ENCODE results near the gene FRY.

The FRY gene

DNA sequence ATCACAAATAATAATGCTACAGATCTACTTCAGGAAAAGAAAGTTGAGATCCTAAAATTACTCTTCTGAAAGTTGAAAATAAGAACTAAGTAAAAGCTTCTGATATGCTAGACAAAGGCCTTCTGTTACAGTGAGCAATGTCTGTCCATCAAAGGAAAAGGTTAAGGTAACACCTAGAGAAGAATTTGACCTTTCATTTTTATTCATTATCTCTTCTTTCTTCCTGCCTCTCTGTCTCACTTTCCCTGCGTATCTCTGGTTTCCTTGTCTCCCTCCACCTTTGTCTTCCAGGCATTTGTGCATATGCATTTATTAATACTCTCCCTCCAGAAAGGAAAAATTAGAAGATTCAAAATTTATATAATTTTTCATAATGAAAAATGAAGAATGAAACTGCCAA is 234.6 kb downstream of the FRY start:
- no peak overlapping the region for H3K4me3 ChIP-seq (ENCODE audit: low read depth, low read length)
- no peak for DNase-seq (ENCODE audit: low read depth)

DNA sequence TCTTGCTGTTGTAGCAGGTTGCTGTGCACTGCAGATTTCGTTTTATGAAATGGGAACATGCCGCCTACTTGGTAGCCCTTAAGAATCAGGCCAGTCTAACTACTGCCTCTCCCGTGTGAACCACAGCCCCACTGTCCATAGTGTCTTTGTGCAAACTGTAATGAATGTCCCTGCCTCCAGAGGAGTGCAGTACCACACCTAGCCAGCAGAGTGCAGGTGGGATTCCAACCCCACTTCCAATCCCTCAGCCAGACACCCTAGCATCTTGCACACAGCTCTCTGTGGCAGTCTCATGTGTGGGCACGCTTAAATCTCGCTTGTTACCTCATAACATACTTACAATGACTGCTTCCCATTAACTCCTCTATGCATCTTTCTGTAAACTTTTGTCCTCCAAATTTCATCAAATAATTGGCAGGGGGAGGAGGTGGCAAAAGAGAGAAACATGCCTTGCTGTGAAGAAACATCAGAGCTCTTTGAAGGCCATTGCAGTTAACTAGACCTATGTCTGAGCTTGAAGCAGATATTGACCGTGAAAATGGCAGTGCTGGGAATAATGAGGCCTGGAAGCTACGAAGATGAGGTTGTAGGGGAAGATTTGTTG is 236.4 kb downstream of the FRY start:
- DNase-seq (ENCODE audit: low read depth), result no peak
- no peak overlapping the region for H3K4me3 ChIP-seq (ENCODE audit: low read depth, low read length)

DNA sequence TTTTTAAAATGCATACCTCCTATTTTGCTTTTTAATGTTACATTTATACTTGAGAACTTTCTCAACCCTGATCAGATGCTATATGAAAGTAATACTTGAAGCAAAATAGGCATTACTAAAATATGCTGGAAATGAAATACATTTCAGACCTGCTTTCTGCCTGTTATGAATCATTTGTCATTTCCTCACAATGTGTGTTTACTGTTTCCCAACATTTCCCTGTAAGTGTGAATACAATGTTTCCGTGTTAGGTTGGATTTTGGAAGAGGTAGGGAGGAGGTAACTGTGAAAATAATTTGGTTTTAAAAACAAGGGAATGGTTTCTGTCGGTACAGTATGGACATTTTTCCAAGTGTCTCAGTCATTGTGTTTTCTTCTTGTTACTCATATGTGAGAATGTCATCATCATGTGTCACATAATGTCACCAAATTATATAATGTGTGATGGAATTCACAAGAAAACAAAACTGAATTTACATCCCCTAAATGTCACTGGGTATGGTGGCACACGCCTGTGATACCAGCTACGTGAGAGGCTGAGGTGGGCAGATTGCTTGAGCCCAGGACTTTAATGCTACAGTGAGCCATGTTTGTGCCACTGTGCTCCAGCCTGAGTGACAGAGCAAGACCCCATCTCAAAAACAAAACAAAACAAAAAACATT is 240.6 kb downstream of the FRY start:
- no peak overlapping the region for H3K4me3 ChIP-seq (ENCODE audit: low read depth, low read length)
- DNase-seq (ENCODE audit: low read depth), result no peak

DNA sequence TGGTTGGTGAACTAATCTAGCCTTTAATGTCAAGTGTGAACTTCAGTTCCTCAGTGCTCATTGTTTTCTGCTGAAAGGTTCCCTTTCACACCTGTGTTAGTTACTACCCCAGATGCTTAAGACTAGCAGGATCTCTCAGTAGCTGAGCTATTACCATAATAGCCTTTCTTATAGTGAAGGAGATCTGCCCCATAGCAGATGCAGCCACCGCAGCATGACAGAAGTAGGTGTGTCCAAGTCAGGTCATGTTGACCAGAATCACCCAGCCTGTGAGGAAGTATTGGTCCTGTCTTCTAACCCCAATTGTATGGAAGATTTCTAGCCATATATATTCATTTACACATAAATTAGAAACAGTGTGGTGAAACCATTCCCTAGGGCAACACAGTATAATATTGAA is 246.3 kb downstream of the FRY start:
- no peak overlapping the region for H3K4me3 ChIP-seq (ENCODE audit: low read depth, low read length)
- no peak for DNase-seq (ENCODE audit: low read depth)

DNA sequence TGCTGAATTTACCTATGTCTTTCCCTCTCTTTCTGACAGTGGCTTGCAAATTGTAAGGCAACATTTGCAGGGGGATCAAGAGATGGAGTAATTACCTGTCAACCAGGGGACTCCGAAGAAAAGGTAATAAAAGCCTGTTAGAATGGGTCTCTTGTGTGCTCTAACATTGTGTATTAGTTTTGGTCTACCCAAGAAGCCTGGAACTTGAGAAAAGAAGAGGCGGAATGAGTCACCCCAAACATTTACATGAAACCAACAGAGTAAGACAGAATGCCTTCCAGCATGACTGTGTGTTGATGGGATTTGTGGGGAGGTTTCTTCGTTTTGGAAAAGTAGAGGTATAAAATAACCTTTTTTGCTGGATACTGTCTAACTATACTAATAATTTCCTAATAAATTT is 246.9 kb downstream of the FRY start:
- DNase-seq (ENCODE audit: low read depth), result peak; percentile 61
- no peak overlapping the region for H3K4me3 ChIP-seq (ENCODE audit: low read depth, low read length)

DNA sequence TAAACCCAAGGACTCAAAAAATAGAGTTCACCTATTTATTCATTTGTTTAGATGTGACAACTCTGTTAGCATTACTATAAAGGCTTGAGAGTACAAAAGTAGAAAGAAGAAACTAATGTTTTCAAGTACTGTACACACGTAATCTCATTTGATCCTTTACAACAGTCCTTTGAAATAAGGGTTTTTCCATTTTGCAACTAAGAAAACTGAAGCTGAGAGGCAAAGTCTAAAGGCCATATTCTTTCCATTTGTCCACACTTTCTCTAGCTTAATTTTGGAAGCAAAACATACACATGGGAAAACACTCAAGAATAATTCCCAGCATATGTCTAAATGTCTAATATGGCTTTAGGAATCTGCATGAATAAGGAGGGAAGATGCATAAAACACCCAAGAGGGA is 249.5 kb downstream of the FRY start:
- DNase-seq (ENCODE audit: low read depth), result no peak
- no peak overlapping the region for H3K4me3 ChIP-seq (ENCODE audit: low read depth, low read length)

DNA sequence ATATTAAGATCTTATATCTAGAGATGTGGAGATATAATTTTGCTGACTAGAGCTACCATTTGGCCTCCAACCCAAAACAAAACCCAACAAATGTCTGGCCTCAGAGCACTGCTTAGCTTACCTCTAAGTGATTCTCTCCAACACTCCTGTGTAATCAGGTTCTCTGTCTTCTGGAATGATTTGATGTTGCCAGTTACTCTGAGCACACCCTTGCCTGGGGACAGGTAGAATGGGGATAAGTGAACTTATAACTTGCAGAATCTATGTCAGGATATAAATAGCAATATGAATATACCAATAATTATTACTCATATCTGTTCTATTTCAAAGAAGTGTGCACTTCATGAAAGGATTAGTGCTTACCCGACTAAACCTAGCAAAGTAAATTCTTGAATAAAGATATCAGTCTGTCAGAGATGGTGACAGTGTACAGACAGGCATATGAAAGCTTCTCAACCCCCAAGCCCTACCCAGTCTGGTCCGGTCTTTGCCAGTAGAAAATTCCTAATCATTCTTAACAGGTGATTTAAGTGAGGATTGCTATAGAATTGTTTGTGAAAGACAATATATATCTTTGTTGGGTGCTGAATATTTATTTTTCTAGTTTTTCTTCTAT is 250.6 kb downstream of the FRY start:
- DNase-seq (ENCODE audit: low read depth), result no peak
- no peak overlapping the region for H3K4me3 ChIP-seq (ENCODE audit: low read depth, low read length)

DNA sequence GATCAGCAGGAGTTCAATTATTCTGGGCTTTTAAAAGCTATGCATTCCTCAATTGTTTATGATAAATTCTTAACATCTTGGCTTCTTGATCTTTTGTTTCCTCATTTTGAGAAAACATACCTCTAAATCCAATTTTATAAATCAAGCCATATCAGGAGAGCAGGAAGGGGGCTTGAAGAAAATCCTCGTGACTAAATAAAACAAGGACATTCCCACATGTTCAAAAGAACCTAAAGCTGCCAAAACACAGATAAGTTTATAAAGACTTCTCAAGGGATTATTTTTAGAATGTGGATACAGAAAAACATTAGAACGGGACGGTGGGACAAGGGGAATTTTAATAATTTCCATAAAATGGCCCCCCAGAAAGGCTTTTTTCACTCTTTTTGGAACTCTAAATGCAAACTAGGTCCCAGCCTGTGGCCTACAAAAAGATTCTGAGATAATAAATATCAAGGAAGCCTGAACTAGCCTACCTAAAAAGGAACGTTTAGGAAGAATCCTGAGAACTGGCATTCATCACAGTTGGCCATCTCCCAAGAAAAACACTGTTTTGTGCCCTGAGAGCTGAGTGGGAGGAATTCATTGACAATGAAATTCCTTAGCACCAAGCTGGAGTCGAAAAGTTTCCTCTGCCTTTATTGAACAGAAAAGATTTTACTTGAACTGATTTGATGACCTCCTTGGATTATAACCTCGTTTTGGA is 253.5 kb downstream of the FRY start:
- DNase-seq (ENCODE audit: low read depth), result peak; percentile 81

DNA sequence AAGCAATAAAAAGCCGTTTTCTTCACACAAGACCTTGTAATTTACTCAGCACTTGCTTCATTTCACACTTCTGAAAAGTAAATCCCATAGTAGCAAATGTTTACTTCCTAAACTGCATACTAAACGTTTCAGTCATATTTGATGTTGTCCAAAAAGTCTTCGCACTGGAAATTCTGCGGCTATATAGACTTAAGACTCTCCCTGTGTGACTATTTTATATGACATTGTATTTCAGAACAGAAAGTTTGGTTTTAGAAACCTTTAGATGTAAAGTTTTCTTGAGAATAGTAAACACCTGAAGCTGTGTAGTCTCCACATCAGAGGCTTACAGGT is 254.0 kb downstream of the FRY start:
- DNase-seq (ENCODE audit: low read depth), result no peak
- H3K4me3 ChIP-seq (ENCODE audit: low read depth, low read length), result no peak overlapping the region

More for the DNA sequence above, 253.5 kb downstream of the FRY start:
- no peak overlapping the region for H3K4me3 ChIP-seq (ENCODE audit: low read depth, low read length)

DNA sequence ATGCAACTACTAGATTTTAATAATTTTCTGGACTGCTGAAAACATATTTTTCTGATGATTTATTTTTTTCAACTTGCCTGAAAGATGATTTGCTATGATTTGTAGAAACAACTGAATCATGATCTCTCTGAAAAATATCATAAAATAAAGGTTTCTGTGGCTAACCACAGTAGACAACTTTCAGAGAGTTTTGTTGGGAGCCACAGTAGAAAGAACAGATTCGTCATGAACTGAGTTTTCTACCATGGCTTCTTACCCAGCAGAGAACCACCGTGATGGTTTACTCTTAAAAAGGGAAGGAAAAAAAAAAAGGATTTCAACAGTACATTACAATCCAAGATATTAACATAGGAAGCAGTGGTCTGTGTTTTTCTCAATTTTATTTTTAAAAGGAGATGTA is 265.6 kb downstream of the FRY start:
- DNase-seq (ENCODE audit: low read depth), result no peak
- H3K4me3 ChIP-seq (ENCODE audit: low read depth, low read length), result no peak overlapping the region

DNA sequence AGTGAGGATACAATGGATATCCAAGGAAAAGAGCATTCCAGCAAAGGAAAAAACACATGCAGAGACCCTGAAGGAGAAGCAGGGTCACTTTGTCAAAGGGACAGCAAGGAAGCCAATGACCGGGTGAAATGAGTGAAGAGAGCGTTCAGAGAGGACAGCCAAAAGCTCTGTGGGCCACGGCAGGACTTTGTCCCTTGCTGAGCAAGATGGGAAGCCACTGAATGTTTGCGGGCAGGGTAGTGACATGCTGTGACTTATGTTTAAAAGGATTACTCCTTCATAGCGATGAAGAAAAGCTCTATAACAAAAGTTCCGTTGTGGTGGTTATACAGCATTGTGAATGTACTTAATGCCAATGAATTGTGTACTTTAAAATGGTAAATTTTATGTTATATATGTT is 267.1 kb downstream of the FRY start:
- H3K4me3 ChIP-seq (ENCODE audit: low read depth, low read length), result no peak overlapping the region
- DNase-seq (ENCODE audit: low read depth), result no peak

DNA sequence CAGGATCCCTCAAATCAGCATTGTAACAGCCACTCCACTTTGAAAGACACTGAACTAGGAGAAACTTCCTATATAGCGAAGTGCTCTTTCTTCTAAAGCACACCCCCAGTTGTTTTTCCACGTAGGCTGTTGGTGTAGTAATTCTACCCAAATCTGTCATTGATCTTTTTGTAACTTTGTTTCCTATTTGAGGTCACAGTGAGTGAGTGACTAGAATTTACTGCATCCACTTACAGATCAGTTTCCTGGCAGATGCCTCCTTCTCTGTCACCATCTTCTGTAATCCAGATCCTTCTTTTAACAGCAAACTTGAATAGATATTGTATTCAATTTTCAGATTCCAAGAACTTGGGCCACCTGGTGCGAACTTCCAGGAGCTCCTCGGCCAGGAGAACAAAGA is 268.3 kb downstream of the FRY start:
- DNase-seq (ENCODE audit: low read depth), result no peak
- no peak overlapping the region for H3K4me3 ChIP-seq (ENCODE audit: low read depth, low read length)

DNA sequence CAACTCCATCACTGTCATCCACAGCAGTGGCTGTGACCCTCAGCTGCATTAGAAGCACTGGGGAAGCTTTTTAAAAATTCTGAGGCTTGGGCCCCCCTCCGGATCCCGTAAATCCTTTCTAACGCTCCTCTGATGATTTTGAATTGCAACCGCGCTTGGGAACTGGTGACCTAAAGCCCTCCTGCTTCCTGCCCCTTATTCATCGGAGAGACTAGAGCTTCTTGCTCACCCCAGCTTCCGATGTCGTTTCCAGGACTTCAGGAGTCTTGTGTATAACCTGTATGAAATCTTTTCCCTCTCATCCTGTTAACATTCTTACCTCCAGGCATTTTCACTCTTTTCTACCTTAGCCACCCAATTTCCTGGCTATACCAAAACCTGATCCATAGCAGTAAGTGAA is 268.8 kb downstream of the FRY start:
- no peak for DNase-seq (ENCODE audit: low read depth)
- no peak overlapping the region for H3K4me3 ChIP-seq (ENCODE audit: low read depth, low read length)

DNA sequence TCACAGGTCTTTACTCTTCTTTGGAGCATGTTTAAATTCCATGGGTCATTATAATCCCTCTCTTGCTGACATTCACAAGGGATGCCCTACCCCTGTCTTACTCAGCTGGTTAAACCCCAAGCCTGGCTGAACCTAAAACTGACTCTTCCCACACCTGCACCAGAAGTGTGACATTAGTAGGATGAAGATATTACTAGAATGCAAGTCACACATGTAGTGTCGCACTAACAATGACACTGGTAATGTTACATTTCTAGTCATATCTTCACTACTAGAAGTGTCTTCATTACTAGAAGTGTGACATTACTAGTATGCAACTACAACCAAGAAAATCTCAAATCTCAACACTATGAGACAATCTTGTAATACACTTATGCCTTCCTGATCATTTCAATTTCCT is 269.3 kb downstream of the FRY start:
- no peak for DNase-seq (ENCODE audit: low read depth)
- H3K4me3 ChIP-seq (ENCODE audit: low read depth, low read length), result no peak overlapping the region

DNA sequence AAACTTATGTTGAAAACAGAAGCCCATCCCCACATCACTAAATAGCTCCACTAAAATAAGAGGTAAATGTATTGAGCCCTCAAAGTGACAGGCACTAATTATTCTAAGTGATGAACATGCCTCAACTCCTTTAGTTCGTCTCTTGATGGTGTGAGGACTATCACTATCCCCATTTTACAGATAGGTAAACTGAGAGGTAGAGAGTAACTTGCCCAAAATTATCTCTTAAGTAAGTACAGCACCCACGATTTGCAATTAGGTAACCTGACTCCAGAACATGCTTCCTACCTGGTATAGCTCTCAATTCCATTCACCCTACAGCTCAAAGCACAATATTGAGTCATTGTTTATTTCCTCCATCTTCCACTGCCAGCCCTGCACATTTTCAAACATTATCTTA is 270.9 kb downstream of the FRY start:
- no peak overlapping the region for H3K4me3 ChIP-seq (ENCODE audit: low read depth, low read length)
- no peak for DNase-seq (ENCODE audit: low read depth)

DNA sequence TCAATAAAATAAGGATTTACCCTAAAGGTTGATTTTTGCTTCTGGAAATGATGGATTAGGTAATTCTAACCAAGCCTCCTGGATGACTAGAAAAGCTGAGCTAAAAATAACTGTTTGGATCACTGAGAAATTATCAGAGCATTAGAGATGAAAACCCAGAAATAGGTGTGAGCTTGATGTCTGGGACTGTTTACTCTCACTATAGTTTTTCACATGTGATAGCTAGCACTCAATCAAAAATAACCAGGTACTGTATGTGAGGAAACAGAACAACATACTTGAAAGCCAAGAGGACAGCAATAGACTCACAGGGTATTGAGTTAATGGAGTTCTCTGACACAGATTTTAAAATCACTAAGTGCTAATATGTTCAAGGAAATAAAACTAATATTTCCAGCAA is 274.1 kb downstream of the FRY start:
- DNase-seq (ENCODE audit: low read depth), result no peak
- no peak overlapping the region for H3K4me3 ChIP-seq (ENCODE audit: low read depth, low read length)

DNA sequence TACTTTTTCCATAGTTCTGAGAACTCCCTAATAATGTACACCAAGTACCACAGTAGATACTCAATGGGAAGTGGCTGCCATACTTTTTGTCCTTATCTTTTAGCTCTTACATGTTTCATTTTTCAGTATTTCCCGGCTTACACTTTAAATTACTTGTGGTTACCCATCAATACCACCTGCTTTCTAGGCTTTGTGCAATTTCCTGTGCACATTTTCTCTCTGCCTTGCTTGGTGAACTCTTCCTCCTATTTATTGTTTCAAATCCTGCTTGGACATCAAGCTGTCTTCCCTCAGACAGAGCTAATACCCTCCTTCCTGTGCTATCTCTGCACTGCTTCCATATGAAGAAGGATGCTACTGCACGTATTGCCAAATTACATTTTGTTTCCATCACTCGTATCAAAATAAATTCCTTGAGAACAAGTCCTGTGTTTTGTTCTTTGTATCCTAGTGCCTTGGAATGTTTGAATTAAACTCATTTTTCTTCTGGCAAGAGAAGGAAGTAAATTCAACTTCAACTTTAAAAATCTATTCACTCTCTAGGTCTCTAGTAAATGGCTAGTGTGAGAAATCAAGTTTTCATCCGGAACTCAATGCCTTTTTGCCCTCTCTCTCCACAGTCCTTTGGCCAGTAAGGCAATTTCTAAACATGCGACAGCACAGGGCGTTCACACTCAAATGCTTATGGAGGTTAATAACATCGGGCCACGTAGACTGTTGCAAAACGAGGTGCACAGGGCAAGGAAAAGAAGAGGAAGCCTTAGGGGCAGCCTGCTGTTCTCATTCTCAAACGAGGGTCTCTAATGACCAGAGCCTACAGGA is 277.9 kb downstream of the FRY start:
- H3K4me3 ChIP-seq (ENCODE audit: low read depth, low read length), result no peak overlapping the region
- DNase-seq (ENCODE audit: low read depth), result no peak

DNA sequence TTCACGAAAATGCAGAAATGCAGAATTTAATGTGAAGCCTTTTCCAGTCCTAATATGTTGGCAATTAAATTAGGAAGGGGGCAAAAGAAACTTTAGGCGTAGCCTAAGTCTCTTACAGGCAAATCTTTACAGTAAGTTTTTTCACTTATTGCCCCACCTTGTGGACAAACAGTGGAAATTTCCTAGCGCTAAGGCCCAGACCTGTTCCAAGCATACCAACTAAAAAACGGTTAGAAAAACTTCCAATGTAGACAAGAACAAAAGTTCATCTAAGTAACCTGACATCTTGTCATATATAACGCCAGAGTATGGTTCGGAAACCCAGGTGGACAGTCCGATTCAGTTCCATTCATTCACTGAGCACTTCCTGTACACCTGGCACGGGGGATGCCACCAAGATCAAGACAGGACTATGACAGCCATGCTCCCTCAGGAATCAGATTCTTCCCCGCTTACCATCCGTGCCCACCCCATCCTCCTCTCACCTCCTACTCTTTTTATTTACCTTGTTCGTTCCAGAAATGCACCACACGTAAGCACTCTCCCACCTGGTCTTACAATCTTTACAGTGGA is 278.6 kb downstream of the FRY start:
- H3K4me3 ChIP-seq (ENCODE audit: low read depth, low read length), result no peak overlapping the region
- peak; percentile 32 for DNase-seq (ENCODE audit: low read depth)

DNA sequence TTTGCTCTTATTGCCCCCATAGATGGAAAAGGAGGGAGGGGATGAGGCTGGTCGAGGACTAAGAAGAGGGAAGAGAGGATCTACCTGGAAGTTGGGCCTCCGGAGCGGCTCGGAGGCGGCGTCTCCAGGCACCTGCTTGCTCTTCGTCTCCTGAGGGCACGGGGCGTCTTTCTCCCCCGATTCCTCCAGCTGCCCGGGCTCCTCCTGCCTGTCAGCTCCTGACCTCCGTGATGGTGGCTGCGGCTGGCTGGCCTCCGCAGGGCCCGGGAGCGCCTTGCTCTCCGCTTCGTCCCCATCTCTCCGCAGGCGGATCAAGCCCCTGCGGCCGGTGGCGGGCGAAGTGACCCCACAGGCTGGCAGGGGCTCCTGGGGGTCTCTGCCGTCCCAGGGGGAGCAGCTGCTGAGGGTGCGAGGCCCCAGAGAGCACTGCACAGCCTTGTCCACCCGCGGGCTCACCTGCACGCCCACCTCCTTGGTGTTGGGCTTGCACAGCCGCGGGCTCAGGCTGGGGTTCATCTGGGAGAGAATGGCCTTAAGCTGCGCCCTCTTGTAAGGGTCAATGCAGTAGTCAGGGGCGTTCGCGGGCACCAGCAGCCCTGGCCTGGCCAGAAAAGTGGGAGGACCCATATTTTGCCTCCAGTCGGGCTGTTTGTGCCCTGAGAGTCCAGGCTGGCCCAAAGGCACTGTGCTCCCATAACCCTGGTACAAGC is 279.8 kb downstream of the FRY start:
- DNase-seq (ENCODE audit: low read depth), result no peak
- H3K4me3 ChIP-seq (ENCODE audit: low read depth, low read length), result no peak overlapping the region

Data from skeletal muscle cell (primary cell).